WTC11 (cell line): Measurements from ENCODE around the gene RFC2.

Experiments used
- ATF1 ChIP-seq: sonication (generic); formaldehyde crosslinking; IDR thresholded peaks from 2 replicates; pipeline ENCODE4 v1.8.1; 2023; ENCODE audit warnings: mild to moderate bottlenecking, moderate library complexity, missing genetic modification reagents
- CTCF ChIP-seq: fragments of 200-600 bp; IDR thresholded peaks from 2 replicates; pipeline ENCODE4 v1.8.0; 2022; ENCODE audit warnings: antibody characterized with exemption
- NFE2L1 ChIP-seq: sonication (generic); formaldehyde crosslinking; IDR thresholded peaks from 2 replicates; pipeline ENCODE4 v1.8.1; 2023; ENCODE audit warnings: missing genetic modification reagents
- NR3C1 ChIP-seq: sonication (generic); formaldehyde crosslinking; conservative IDR thresholded peaks from 2 replicates; pipeline ENCODE4 v1.8.1; 2023; ENCODE audit warnings: low read depth, mild to moderate bottlenecking, missing genetic modification reagents

- TF ChIP-seq CTCF (no peak), ATF1 (CRISPR knock-in tag) (no peak), NR3C1 (CRISPR knock-in tag) (no peak), NFE2L1 (CRISPR knock-in tag) (no peak)
These were observed 18.5 kb downstream of the RFC2 start for GRCh38 chr7:74235518-74236268.
